ENCODE results near the gene CARM1. TPM values are rescaled to one million over a fixed set of nuclear protein-coding genes. Genes with fewer than 3 reads are reported as not detected.

CARM1 gene
- total RNA-seq, 1 experiment from 2014 or later = 103 TPM

GRCh38 chr19:10874024-10874423, 2.7 kb downstream of the CARM1 start:
- ChIA-PET CTCF (interaction anchor here (1.5 to 2.4 kb wide), 2 partner anchors 10 to 15 kb away, joined by 4 to 10 read pairs; no protein-coding TSS in a partner anchor), POLR2A (interaction anchor here (0.6 to 0.7 kb wide), 2 partner anchors 10 to 28 kb away, joined by 5 to 7 read pairs; no protein-coding TSS in a partner anchor), RAD21 (ENCODE audit: low non-redundant PET in 1 of 2, low total read pairs in 2 of 2, uncharacterized antibody in 2 of 2, unreplicated experiment in 2 of 2) (no interaction called here)
- TF ChIP-seq SIN3A (IDR thresholded peaks at IDR 0.05; ENCODE audit: low read depth) (no peak), CBX3 (IDR thresholded peaks at IDR 0.05; ENCODE audit: low read depth) (no peak), POLR2A (IDR thresholded peaks at IDR 0.05; ENCODE audit: borderline replicate concordance, extremely low read depth, insufficient read depth, insufficient read length) (no peak), ZFX (IDR thresholded peaks at IDR 0.05) (no peak), POLR2AphosphoS5 (IDR thresholded peaks at IDR 0.05; ENCODE audit: low read depth, low read length) (no peak), TCF7L2 (IDR thresholded peaks at IDR 0.05; ENCODE audit: borderline replicate concordance, extremely low read depth, insufficient read depth, insufficient read length) (no peak), FOSL1 (IDR thresholded peaks at IDR 0.05; ENCODE audit: low read depth) (no peak)
- ATAC-seq = no peak
- Histone ChIP-seq H3K4me1 (ENCODE audit: control insufficient read depth in 1 of 2, insufficient read depth in 2 of 2, low read length in 2 of 2) (peaks cover 37 to 61% of the 10 kb centered on the region in 2 experiments), H3K27ac (ENCODE audit: low read depth, low read length) (peak overlapping the region; percentile 41; the same call in 1 of the 2 replicates), H2AFZ (ENCODE audit: low read depth, low read length, poor library complexity, severe bottlenecking) (no peak overlapping the region), H4K20me1 (ENCODE audit: insufficient read depth) (no peaks in the 10 kb centered on the region), H3K9ac (ENCODE audit: low read length) (no peak overlapping the region), H3K27me3 (ENCODE audit: insufficient read depth, low read length) (no peaks in the 10 kb centered on the region), H3K9me2 (ENCODE audit: insufficient read depth) (no peaks in the 10 kb centered on the region), H3K4me2 (ENCODE audit: low read length) (peak overlapping the region; percentile 47; the same call in 1 of the 2 replicates), H3K79me2 (ENCODE audit: insufficient read depth, low read length) (peaks cover 73% of the 10 kb centered on the region), H3K4me3 (replicated peaks in 1 of 2; ENCODE audit: low read depth in 1 of 2, low read length in 2 of 2) (no peak overlapping the region), H3K36me3 (ENCODE audit: control insufficient read depth in 1 of 2, insufficient read depth in 2 of 2, low read length in 2 of 2) (no peaks in the 10 kb centered on the region), H3K9me3 (ENCODE audit: control insufficient read depth in 1 of 2, insufficient read depth in 1 of 2, low read depth in 1 of 2, low read length in 2 of 2) (no peaks in the 10 kb centered on the region)
- intact Hi-C loops (cut with micrococcal nuclease) = no loop called here
- BruUV-seq (replicated peaks) = TSS peak; percentile 15
- no peak for DNase-seq (ENCODE audit: low read depth, low spot score)

- CTCF ChIA-PET = interaction anchor here (0.9 to 1.2 kb wide), 2 partner anchors 12 to 60 kb away, joined by 3 to 4 read pairs; no protein-coding TSS in a partner anchor
- intact Hi-C loops (cut with micrococcal nuclease) = no loop called here
These were observed 5.3 kb downstream of the CARM1 start for GRCh38 chr19:10876459-10877240.

More at GRCh38 chr19:10876459-10877240, 5.3 kb downstream of the CARM1 start:
- RAD21 ChIA-PET (ENCODE audit: low non-redundant PET in 1 of 2, low total read pairs in 2 of 2, uncharacterized antibody in 2 of 2, unreplicated experiment in 2 of 2) = no interaction called here
- peak overlapping the region; percentile 17; the same call in 1 of the 2 replicates for H3K27ac ChIP-seq (ENCODE audit: low read depth, low read length)
- TF ChIP-seq TCF7L2 (IDR thresholded peaks at IDR 0.05; ENCODE audit: borderline replicate concordance, extremely low read depth, insufficient read depth, insufficient read length) (no peak), ZNF274 (IDR thresholded peaks at IDR 0.05; ENCODE audit: low read depth, low read length) (no peak), ZBTB33 (IDR thresholded peaks at IDR 0.05; ENCODE audit: extremely low read depth, insufficient replicate concordance, low read length) (no peak), POLR2AphosphoS5 (IDR thresholded peaks at IDR 0.05; ENCODE audit: low read depth, low read length) (no peak), YY1 (IDR thresholded peaks at IDR 0.05; ENCODE audit: extremely low read depth, insufficient replicate concordance, low read depth, low read length) (no peak), REST (IDR thresholded peaks at IDR 0.05; ENCODE audit: low read depth) (no peak), EZH2 (IDR thresholded peaks at IDR 0.05) (no peak)
- BruUV-seq (replicated peaks) = no TSS peak
- no peaks in the 10 kb centered on the region for H3K36me3 ChIP-seq (ENCODE audit: control insufficient read depth in 1 of 2, insufficient read depth in 2 of 2, low read length in 2 of 2)
- H3K4me2 ChIP-seq (ENCODE audit: low read length) = no peak overlapping the region
- no peak overlapping the region for H2AFZ ChIP-seq (ENCODE audit: low read depth, low read length, poor library complexity, severe bottlenecking)
- H3K4me3 ChIP-seq (replicated peaks in 1 of 2; ENCODE audit: low read depth in 1 of 2, low read length in 2 of 2) = no peak overlapping the region
- no peaks in the 10 kb centered on the region for H3K9me3 ChIP-seq (ENCODE audit: control insufficient read depth in 1 of 2, insufficient read depth in 1 of 2, low read depth in 1 of 2, low read length in 2 of 2)
- H3K9ac ChIP-seq (ENCODE audit: low read length) = no peak overlapping the region
- no peaks in the 10 kb centered on the region for H3K9me2 ChIP-seq (ENCODE audit: insufficient read depth)
- H4K20me1 ChIP-seq (ENCODE audit: insufficient read depth) = no peaks in the 10 kb centered on the region
- DNase-seq (ENCODE audit: low read depth, low spot score) (no peak), ATAC-seq (no peak)
- peaks cover 39 to 76% of the 10 kb centered on the region in 2 experiments for H3K4me1 ChIP-seq (ENCODE audit: control insufficient read depth in 1 of 2, insufficient read depth in 2 of 2, low read length in 2 of 2)
- H3K79me2 ChIP-seq (ENCODE audit: insufficient read depth, low read length) = peaks cover 99% of the 10 kb centered on the region
- POLR2A ChIA-PET = no interaction called here
- no peaks in the 10 kb centered on the region for H3K27me3 ChIP-seq (ENCODE audit: insufficient read depth, low read length)
